Keratinocyte (primary cell): Measurements from ENCODE around the gene TTC1. TPM values are rescaled to one million over a fixed set of nuclear protein-coding genes. Genes with fewer than 3 reads are reported as not detected.

ENCODE experiments used
- DNase-seq: peaks from one replicate; pipeline ENCODE4 v3.0.0-alpha.2; 2011; ENCODE audit warnings: low read depth, missing footprints, low spot score
- FAIRE-seq: peaks from 2 replicates; lab custom pipeline; 2011; peaks lifted over from hg19 to GRCh38; lab: Jason Lieb, UNC
- H2AFZ ChIP-seq: 2 replicates; pipeline ENCODE4 v1.6.0; 2012; ENCODE audit warnings: low read length, control low read depth, inconsistent platforms; ENCODE audit not compliant: control insufficient read depth
- H3K27ac ChIP-seq: 2 replicates; pipeline ENCODE4 v1.5.1; 2011; ENCODE audit warnings: low read length; ENCODE audit not compliant: control insufficient read depth, insufficient read depth
- H3K27me3 ChIP-seq: 3 replicates; pipeline ENCODE4 v1.6.0; 2011; ENCODE audit warnings: low read length; ENCODE audit not compliant: control insufficient read depth, insufficient read depth; ENCODE audit errors: extremely low read depth
- H3K36me3 ChIP-seq, 2 experiments: 2 replicates in 1 of 2; 3 replicates in 1 of 2; pipeline ENCODE4 v1.5.1; 2011; ENCODE audit warnings: low read length in 2 of 2, mild to moderate bottlenecking in 1 of 2; ENCODE audit not compliant: control insufficient read depth in 2 of 2, insufficient read depth in 2 of 2; ENCODE audit errors: extremely low read depth in 1 of 2
- H3K4me1 ChIP-seq: 3 replicates; pipeline ENCODE4 v1.5.1; 2011; ENCODE audit warnings: low read length; ENCODE audit not compliant: control insufficient read depth, insufficient read depth; ENCODE audit errors: extremely low read depth
- H3K4me2 ChIP-seq: 3 replicates; pipeline ENCODE4 v1.6.0; 2011; ENCODE audit warnings: low read depth, low read length; ENCODE audit not compliant: control insufficient read depth, insufficient read depth; ENCODE audit errors: extremely low read depth
- H3K4me3 ChIP-seq, 3 experiments: fragments of 200-600 bp in 1 of 3; sonication (generic) in 1 of 3; 2 replicates in 2 of 3; 3 replicates in 1 of 3; pipeline ENCODE4 v1.5.1; 2011 to 2016; ENCODE audit warnings: low read length in 3 of 3, mild to moderate bottlenecking in 3 of 3, control low read depth in 2 of 3, inconsistent platforms in 1 of 3, low read depth in 1 of 3, mixed read lengths in 1 of 3, mixed run types in 1 of 3, moderate library complexity in 1 of 3; ENCODE audit not compliant: control insufficient read depth in 2 of 3, insufficient read depth in 2 of 3; ENCODE audit errors: extremely low read depth in 1 of 3
- H3K79me2 ChIP-seq: 2 replicates; pipeline ENCODE4 v1.6.0; 2012; ENCODE audit warnings: low read length; ENCODE audit not compliant: control insufficient read depth, insufficient read depth
- H3K9ac ChIP-seq: 3 replicates; pipeline ENCODE4 v1.6.0; 2011; ENCODE audit warnings: low read length; ENCODE audit not compliant: control insufficient read depth, insufficient read depth; ENCODE audit errors: extremely low read depth
- H3K9me1 ChIP-seq: 3 replicates; pipeline ENCODE4 v1.6.0; 2011; ENCODE audit warnings: low read length; ENCODE audit not compliant: control insufficient read depth, insufficient read depth; ENCODE audit errors: extremely low read depth
- H3K9me3 ChIP-seq: 2 replicates; pipeline ENCODE4 v1.5.1; 2012; ENCODE audit warnings: low read depth, low read length; ENCODE audit not compliant: control insufficient read depth
- H4K20me1 ChIP-seq: 3 replicates; pipeline ENCODE4 v1.6.0; 2011; ENCODE audit warnings: low read length; ENCODE audit not compliant: control insufficient read depth, insufficient read depth; ENCODE audit errors: extremely low read depth
- CTCF ChIP-seq, 3 experiments: IDR thresholded peaks in 1 of 3; conservative IDR thresholded peaks in 1 of 3; optimal IDR thresholded peaks in 1 of 3; 2 replicates in 2 of 3; 3 replicates in 1 of 3; pipeline versions ENCODE3 to v1.5.1; 2011; ENCODE audit warnings: low read length in 3 of 3, mild to moderate bottlenecking in 3 of 3, moderate library complexity in 2 of 3, control low read depth in 1 of 3, inconsistent platforms in 1 of 3; ENCODE audit not compliant: insufficient read depth in 2 of 3; ENCODE audit errors: extremely low read depth in 1 of 3
- EZH2 ChIP-seq: IDR thresholded peaks from one replicate; pipeline ENCODE4 v1.6.1; 2012; ENCODE audit warnings: inconsistent platforms, mild to moderate bottlenecking, low read length, moderate library complexity
- dilution Hi-C: fragments of 300-500 bp; cut with MboI; formaldehyde crosslinking; loops from one replicate; pipeline ENCODE4 v1.7.0; 2020; ENCODE audit warnings: low sequenced_read_pairs; ENCODE audit not compliant: extremely low pct_ligation_motif_present
- polyA plus RNA-seq, 5 experiments: library from polyadenylated mRNA; depleted of rRNA in 3 of 5; stranded (reverse) in 3 of 5; stranded (forward) in 1 of 5; unstranded in 1 of 5; fragments of >200 nt; gene quantifications; 1 replicate in 1 of 5; 2 replicates in 3 of 5; 3 replicates in 1 of 5; pipeline versions ENCODE4 v1.2.1 to v1.2.3, GENCODE V29; 2011 to 2012; ENCODE audit warnings: missing spikeins in 2 of 5, low read depth in 1 of 5, low replicate concordance in 1 of 5

The TTC1 gene
- polyA plus RNA-seq, 1 donor (not counting 4 experiments of a cell fraction or from before 2014, with no cell fraction given) = 51.7 TPM

- no peak overlapping the region for H2AFZ ChIP-seq
- H3K4me2 ChIP-seq = no peak overlapping the region
- no peaks in the 10 kb centered on the region for H3K27me3 ChIP-seq
- FAIRE-seq (peak; percentile 29), DNase-seq (no peak)
- H4K20me1 ChIP-seq = no peaks in the 10 kb centered on the region
- no peak overlapping the region for H3K27ac ChIP-seq
- no peak overlapping the region for H3K4me3 ChIP-seq
- no peaks in the 10 kb centered on the region for H3K79me2 ChIP-seq
- no peak overlapping the region for H3K9ac ChIP-seq
- dilution Hi-C loops = no loop called here
- no peak for TF ChIP-seq EZH2
- TF ChIP-seq CTCF (optimal IDR thresholded peaks at IDR 0.05 in 1 of 3, IDR thresholded peaks at IDR 0.05 in 1 of 3, conservative IDR thresholded peaks at IDR 0.05 in 1 of 3; ENCODE audit: extremely low read depth in 1 of 3, insufficient read depth in 2 of 3, low read length in 3 of 3) = no peak
- H3K9me1 ChIP-seq = no peaks in the 10 kb centered on the region
- no peaks in the 10 kb centered on the region for H3K36me3 ChIP-seq
- H3K9me3 ChIP-seq = no peaks in the 10 kb centered on the region
- H3K4me1 ChIP-seq = peaks cover 8% of the 10 kb centered on the region
Measured at GRCh38 chr5:159971038-159971437, 37.9 kb upstream of the TTC1 start.

- no peak for FAIRE-seq
- Histone ChIP-seq H4K20me1 (no peaks in the 10 kb centered on the region), H3K4me1 (peaks cover 8% of the 10 kb centered on the region), H2AFZ (no peak overlapping the region), H3K79me2 (no peaks in the 10 kb centered on the region), H3K4me3 (no peak overlapping the region), H3K9ac (no peak overlapping the region), H3K27ac (no peak overlapping the region), H3K4me2 (peak overlapping the region; percentile 31), H3K27me3 (no peaks in the 10 kb centered on the region), H3K9me1 (no peaks in the 10 kb centered on the region), H3K36me3 (no peaks in the 10 kb centered on the region), H3K9me3 (no peaks in the 10 kb centered on the region)
- TF ChIP-seq CTCF (optimal IDR thresholded peaks at IDR 0.05 in 1 of 3, IDR thresholded peaks at IDR 0.05 in 1 of 3, conservative IDR thresholded peaks at IDR 0.05 in 1 of 3; ENCODE audit: extremely low read depth in 1 of 3, insufficient read depth in 2 of 3, low read length in 3 of 3) (no peak), EZH2 (no peak)
- dilution Hi-C loops = no loop called here
- DNase-seq = no peak
Measured at GRCh38 chr5:159971514-159971913, 37.4 kb upstream of the TTC1 start.
